COLO829 (cell line): ENCODE results near the gene GABRD.

ENCODE experiments used
- DNase-seq: peaks from one replicate; pipeline ENCODE4 v3.0.0; 2012; ENCODE audit warnings: low spot score

Gene GABRD

DNA sequence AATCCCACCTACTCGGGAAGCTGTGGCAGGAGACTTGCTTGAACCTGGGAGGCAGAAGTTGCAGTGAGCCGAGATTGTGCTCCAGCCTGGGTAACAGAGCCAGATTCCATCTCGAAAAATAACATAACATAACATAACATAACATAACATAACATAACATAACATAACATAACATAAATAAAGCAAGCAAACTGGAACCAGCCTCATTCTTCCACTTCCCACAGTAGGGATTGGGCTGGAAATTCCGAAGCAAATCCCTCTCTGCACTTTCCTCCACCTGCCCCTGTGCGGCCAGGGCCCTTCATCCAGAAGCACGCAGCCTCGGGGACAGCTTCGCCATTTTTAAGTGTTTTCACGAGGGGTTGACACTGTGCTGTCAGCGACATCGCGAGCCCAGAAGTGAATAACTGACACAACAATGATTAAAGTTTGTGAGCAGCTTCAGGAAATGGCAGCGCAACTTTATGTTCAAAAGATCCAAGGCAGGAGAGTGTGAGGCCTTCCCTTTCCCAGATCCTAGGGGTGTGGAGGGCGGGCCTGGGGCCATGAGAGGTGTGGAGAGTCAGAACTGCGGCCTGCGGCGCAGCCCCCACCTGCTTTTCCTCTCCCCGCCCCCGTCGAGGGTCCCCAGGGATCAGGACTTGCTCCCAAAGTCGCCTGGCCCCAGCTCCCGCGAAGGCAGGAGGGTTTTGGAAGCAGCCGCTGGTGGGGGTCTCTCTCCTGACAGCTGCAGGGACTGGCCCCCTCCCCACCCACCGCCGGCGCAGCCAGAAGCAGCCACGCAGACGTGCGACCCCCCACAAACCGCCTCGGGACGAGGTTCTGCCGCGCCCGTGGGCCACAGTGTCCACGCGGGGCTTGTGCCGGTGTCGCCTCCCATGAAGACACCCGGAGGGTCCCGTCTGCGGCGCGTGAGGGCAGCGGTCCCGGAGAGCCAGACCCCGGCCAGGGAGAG lies 651 bp upstream of the GABRD start:
- DNase-seq: no peak

DNA sequence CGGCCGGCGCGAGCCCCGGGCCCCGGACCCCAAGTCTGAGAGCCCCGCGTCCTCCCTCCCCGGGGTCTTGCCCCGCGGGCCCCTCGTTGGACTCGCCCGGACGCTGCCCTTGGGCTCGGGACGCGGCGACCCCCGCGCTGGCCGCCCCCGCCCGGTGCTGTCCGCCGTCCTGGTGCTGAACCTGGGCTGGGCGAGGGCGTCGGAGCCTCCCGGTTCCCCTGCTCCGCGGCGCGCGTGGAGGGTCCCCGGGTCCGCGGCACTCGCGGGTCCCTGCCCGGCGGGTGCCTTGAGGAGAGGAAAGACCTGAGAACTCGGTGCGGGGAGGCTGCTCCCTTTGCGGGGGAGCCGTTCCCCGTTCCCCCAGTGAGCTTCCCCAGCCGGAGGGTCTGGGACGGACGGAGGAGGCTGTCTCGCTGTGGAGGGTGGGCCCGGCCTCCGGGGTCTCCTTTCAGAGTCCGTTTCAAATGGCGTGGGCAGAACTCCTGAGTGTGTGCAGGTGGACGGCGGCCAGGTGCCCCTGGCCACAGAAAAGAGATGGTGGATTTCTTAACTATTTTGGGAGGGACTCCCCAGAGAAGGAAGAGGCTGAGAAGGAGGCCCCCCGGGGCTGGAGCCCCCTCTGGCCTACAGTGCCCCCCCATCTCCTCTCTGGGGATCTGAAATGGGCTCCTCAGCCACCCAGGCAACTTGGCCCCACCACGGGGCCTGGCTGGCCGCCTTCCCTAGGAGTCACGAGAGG lies 595 bp downstream of the GABRD start:
- no peak for DNase-seq

DNA sequence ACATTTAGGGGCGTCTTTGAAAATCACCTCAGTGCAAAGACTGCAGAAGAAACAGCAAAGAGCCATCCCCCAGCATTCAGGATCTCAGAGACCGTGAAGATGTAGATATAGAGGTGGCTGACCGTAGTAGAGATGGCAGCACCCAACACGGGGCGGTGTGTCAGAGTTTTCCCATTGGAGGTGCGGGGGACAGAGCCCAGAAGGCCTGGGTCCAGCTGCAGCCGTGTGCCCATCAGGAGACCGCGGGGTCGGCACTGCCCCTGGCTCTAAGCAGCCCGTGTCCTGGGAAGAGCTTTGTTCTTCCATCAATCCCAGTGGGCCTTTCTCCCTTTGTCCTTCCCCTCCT lies 1.1 kb downstream of the GABRD start:
- no peak for DNase-seq

DNA sequence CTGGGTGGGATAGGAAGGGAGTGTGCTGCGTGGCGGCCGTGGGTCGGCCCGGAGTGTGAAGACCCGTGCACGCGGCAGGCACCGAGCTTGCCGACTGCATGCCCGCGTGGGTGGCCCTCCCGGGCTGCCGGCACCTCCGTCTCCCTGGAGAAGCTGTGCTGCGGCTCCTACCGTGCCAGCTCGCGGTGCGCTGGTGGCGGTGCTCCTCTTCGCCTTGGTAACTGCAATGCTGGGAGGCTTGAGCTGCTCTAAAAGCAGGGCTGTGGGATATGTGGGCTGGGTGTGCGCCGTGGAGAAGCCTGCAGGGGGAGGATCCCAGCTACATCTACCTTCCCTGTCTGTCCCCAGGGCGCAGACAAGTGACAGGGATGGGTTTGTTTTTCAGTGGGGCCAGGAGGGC lies 2.4 kb downstream of the GABRD start:
- no peak for DNase-seq

DNA sequence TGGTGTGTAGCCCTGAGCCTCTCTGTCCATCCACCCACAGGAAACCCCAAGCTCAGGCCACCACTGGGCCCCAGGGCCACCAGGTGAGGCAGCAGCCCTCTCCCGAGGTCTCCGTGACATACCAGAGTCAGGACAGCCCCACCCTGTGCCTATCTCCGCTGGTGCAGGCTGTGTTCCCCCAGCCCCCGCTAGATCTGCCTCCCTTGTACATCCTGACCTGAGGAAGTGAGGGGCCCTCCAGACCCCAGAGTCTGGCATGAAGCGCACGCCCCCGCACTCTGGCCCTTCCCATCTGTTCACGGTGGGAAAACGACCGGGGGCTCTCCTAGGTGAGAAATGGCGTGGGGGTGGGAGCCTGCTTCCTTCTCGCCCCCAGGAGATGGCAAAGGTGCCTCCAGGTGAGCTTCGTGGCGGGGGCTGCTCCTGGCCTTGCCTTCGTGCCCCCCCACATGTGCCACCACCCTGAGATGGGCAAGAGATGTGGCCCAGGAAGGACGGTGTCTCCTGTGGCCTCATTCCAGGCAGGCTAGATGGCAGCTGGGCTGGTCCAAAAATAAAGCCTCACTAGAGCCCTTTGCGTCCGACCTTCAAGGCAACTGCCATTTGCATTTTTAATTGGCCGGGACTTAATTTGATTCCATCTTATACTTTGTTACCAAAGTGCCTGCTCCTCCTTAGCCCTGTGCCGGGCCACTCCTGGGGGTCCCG lies 3.1 kb downstream of the GABRD start:
- DNase-seq: no peak

DNA sequence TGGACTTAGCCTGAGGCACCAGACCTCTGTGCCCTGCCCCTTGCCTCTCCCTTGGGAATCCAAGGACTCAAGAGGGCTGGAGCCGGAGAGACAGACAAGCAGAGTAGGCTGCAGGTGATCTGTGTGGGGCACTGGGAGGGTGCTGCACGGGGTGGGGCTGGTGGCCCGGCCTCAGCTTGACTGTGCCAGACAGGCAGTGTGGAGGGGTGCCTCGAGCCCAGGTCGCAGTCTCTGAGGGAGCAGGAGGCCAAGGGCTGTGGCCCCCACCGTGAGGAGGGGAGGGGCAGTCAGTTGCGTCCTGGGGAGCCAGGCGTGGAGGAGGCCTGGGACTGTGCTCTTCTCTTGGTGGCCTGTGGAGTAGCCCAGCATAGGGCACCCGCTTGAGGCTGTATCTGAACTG lies 4.0 kb downstream of the GABRD start:
- no peak for DNase-seq

DNA sequence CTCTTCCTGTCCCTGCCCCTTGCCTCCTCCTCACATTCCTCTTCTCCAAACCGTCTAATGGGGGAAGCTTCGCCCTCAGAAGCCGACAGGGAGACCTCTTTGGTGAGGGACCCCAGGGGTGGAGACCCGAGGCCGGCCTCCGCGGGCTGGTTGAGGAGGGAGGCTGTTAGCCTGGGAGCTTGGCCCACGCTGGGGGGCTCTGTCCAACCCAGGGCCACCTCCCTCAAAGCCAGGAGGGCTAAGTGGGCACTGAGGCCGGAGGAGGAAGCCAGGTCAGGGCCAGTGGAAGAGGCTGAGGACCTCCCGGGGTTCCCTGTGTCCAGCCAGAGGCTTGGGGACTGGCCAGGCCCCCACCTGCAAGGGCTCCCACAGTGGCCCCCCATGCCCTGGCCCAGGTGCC lies 5.3 kb downstream of the GABRD start:
- DNase-seq: no peak

DNA sequence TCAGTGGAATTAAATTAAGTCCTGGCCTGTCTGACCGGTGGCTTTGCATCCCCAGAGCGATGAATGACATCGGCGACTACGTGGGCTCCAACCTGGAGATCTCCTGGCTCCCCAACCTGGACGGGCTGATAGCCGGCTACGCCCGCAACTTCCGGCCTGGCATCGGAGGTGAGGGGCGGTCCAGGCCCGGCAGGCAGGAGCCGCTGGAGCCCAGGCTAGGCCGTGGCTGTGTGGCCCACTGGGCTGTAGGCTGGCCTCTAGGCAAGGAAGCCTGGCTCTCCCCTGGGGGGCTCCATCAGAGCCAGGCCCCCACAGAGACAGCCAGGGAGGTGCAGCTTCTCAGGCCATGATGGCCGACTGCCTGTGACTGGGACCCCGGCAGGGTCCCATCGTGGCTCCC lies 5.7 kb downstream of the GABRD start:
- no peak for DNase-seq

DNA sequence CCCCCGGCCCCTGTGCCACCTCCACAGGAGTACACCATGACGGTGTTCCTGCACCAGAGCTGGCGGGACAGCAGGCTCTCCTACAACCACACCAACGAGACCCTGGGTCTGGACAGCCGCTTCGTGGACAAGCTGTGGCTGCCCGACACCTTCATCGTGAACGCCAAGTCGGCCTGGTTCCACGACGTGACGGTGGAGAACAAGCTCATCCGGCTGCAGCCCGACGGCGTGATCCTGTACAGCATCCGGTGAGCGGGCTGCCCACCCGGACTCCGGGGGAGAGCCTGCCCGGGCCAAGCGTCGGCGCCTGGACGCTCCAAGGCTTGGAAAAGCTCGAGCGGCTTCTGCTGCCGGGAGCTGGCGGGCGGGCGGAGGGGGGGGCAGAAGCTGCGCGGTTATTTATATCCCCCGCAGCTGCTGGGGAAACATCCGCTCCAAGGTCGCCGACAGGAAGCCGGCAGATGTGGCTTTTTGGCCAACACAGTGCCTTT lies 6.4 kb downstream of the GABRD start:
- DNase-seq: no peak

DNA sequence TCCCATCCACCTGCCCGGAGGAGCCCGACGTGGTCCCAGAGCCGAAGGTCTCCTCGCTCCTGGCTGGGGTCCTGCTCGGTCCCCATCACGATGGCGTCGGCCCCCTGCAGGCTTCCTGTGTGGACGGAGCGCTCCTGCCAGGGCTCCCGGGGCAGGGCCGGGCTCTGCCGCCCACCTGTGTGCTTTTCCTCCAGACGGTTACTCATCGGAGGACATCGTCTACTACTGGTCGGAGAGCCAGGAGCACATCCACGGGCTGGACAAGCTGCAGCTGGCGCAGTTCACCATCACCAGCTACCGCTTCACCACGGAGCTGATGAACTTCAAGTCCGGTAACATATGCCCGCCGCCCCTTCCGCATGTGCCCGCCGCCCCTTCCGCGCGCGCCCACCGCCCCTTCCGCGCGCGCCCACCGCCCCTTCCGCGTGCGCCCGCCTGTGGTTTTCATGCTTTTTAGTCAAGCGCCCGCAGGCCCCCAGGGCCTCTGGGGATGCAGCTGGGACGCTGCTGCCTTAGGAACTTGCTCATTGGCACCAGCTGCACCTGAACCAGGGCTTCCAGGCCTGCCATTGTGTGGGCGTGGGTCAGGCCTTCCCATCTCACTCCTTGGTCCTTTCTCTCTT lies 8.9 kb downstream of the GABRD start:
- DNase-seq: no peak

DNA sequence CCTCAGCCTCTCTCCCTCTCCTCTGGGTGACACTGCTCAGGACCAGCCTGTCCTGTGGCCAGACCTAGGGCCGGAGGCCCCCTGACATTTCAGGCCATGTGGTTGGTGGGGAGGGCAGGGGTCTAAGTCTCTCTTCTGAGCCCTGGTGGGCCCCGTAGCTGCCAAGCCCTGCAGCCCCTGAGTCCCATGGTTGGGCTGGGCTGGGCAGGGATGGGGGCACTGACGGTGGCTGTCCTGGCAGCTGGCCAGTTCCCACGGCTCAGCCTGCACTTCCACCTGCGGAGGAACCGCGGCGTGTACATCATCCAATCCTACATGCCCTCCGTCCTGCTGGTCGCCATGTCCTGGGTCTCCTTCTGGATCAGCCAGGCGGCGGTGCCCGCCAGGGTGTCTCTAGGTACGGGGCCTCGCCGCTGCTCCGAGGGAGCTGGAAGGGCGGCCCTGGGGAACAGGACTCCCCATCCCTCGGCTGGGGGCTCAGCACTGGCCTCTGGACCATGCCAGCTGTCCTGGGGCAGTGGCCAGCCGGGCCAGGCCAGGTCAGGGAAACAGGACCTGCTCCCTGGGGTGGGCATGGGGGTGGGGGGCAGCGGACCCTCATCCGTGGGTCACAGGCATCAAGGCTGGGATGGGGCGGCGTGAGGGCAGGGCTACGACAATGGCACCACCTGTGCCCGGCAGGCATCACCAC lies 9.9 kb downstream of the GABRD start:
- DNase-seq: no peak

DNA sequence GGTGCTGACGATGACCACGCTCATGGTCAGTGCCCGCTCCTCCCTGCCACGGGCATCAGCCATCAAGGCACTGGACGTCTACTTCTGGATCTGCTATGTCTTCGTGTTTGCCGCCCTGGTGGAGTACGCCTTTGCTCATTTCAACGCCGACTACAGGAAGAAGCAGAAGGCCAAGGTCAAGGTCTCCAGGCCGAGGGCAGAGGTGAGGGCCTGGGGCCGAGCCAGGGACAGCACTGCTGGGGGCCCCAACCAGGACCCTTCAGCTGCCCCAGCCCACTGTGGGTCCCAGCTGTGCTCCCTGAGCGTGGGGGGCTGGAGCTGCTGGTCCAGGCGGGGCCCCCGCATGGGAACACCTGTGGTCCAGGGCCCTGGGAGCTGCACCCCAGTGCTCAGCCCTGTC lies 10.4 kb downstream of the GABRD start:
- no peak for DNase-seq

DNA sequence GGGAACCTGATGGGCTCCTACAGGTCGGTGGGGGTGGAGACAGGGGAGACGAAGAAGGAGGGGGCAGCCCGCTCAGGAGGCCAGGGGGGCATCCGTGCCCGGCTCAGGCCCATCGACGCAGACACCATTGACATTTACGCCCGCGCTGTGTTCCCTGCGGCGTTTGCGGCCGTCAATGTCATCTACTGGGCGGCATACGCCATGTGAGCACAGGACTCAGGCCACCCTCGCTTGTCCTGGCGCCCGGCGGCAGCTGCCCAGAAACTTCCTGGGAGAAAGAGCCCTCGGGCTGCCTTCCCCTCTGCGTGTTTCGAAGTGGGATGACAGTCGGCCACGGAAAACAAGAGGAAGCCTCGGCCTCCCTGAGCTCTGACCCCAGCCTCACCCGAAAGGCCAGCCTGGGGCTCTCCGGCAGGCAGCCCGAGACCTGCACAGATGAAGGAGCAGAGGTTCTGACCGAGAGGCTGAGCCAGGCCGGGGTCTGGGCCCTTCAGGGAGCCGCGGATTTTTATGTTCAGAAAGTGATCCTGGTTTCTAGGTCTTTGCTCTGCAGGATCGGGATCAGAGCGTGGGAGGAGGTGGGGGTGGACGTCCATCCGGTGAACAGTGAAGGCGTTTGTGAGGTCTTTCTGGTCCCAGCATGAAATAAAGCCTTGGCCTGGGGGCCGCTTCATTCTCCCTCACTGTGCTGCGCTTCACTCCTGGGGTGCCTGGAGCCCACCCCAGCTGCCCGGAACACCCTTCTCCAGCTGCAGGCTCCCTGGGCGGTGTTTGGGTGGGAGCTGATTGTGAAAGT lies 11.1 kb downstream of the GABRD start:
- DNase-seq: no peak

DNA sequence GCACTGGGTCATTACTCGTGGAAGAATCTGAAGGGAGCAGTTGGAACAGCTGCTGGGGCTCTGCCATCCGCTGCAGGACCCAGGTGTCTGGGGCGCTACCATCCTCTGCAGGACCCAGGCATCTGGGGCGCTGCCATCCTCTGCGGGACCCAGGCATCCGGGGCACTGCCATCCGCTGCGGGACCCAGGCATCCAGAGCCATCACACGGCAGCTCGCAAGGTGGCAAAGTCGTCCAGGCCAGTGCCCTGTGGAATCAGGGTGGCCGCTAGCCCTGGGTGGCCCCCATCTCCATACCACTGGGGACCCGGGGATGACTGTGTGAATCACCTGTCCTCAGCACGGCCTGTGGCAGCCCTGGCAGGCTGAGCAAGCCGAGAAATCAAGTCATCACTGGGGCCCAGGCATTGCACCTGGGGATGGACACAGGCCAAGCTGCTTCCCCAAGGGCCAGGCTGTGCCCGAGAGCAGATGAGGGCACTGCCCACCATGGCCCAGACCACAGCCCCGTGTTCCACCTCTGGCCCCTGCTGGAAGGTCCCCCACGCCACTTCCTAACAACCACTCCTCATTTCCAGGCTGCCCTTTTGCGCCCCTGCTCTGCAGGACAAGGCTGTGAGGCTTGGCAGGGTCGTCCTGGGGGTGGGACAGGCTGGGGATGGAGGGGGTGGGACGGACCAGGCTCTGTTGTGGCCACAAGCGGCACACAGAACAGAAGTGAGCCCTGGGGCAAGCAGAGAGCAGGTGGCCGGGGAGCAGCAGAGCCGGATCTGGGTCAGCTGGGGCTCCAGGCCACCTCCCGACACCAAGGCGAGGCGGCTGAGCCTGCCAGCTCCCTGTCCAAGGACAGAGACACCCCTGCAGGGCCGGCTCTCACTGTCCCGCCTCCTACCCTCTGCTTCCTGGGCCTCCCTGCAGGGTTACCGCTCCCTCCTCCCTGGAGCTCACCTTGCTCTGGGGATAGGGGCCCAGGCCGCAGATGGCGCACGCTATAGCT lies 12.7 kb downstream of the GABRD start:
- no peak for DNase-seq

DNA sequence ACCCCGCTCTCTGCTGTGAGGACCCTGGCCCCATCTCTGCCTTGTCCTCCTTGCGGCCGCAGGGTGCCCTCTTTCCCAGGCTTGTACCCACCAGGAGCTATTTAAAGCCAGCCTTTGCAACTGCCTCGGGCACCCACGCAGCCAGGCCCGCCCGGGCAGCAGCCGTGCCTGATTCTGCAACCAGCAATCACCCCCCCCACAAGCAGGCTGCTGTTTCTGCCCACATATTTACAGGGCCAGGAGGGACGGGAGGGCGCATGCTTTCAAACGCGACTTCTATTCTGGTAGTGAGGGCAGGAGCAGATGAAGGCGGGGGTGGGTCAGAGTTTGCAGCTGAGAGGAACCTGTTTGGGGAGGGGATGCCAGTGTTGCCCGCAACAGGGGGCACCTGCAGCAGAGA lies 13.6 kb downstream of the GABRD start:
- DNase-seq: no peak

DNA sequence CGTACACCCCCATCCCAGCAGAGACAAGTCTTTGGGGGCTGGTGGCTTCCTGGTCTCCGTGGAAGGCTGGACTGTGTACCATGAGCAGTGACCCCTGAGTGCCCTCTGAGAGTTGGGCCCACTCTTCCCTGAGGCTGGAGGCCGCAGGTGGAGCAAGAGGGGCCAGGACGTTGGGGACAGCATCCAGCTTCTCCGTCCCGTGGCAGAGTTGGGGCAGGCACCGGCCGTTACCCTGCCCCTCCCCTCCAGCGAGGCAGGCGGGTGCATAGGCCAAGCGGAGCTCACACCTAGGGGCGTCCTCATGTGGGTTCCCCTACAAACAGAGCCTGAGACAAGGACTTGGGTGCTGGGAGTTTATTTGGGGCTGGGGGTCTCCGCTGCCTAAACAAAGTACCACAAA lies 14.0 kb downstream of the GABRD start:
- DNase-seq: no peak

DNA sequence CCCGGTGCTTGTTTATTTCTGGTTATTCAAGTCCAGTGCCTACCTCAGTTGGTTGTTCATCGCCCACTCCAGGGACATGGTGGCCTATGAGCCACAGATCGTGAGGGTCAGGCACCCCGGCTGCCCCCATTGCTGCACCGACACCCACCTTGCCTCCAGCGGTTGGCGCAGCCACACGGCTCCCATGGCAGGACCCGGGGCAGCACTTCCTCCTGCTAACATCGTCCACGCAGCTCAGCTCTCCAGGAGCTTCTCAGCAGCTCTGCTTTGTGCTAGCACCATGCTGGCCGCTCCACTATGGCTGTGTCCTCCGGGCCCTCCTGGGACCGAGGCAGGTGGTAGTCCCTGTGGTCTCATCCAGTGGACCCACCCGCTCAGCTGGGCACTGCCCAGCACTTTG lies 17.1 kb downstream of the GABRD start:
- no peak for DNase-seq

DNA sequence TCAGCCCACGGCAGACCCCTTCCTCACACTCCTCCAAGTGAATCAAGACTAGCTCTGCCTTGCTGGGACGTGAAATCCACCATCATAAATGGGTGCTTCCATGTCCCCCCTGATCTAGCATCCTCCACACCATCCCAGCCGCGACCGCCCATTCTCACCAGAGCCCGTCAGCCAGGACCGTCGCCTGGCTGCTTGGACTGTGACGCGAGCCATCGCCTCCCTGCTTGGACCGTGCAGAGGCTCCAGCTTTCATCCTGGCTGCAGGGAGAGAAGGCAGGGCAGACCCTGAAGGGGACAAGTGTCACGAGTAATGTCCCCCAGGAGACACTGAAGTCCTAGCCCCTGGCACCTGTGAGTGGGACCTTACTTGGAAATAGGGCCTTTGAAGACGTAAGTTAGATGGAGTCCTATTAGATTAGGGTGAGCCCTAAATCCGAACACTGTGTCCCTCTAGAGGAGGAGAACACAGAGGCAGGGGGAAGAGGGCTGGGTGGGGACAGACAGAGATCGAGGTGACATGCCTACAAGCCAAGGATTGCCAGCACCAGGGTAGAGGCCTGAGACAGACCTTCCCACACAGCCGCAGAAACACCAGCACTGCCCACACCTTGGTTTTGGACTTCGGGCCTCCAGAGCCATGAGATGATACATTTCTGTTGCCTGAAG lies 18.3 kb downstream of the GABRD start:
- no peak for DNase-seq

DNA sequence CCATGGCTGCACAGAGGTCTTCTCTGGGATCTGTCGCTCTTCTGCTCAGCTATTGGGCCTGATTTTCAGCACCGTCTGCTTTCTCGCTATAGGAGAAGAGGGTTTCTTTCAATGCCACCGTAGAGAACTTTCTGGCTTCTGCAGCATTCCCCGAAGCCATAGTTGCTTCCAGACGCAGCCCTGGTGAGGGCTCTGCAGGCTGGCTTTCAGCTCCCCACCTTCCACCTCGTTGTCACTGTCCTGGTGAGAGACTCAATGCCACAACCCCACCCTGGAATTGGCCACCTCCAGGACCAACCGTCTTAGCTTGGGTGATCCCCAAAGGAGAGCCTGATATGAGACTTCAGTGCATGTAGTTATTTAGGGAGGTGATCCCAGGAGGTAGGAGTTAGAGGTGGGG lies 19.1 kb downstream of the GABRD start:
- no peak for DNase-seq
